Vagina (tissue), 2 donors: ENCODE data around the gene CREBBP. TPM values are rescaled to one million over a fixed set of nuclear protein-coding genes. Genes with fewer than 3 reads are reported as not detected.

Source experiments
- DNase-seq, 2 donors: peaks; one replicate each; pipeline ENCODE4 v3.0.0-alpha.2; 2017; ENCODE audit errors: extremely low spot score in 2 of 2
- H3K27ac ChIP-seq: fragments of 200-600 bp; sonication (generic); one replicate; pipeline ENCODE4 v1.5.1; 2019
- H3K27me3 ChIP-seq: fragments of 200-600 bp; sonication (generic); one replicate; pipeline ENCODE4 v1.5.1; 2019
- H3K36me3 ChIP-seq, 2 donors: fragments of 200-600 bp; sonication (generic); one replicate each; pipeline ENCODE4 v1.5.1; 2017 to 2019
- H3K4me1 ChIP-seq: fragments of 200-600 bp; sonication (generic); one replicate; pipeline ENCODE4 v1.5.1; 2019
- H3K4me3 ChIP-seq, 2 donors: fragments of 200-600 bp; sonication (generic); 1 replicate in 1 of 2; 2 replicates in 1 of 2; pipeline ENCODE4 v1.5.1; 2016 to 2019
- H3K9me3 ChIP-seq: fragments of 200-600 bp; sonication (generic); one replicate; pipeline ENCODE4 v1.5.1; 2019
- CTCF ChIP-seq, 3 experiments: fragments of 450-650 bp in 2 of 3; fragments of 200-600 bp in 1 of 3; sonication (generic) in 1 of 3; IDR thresholded peaks; one replicate each; pipeline ENCODE4 v1.5.1; 2017 to 2019; ENCODE audit warnings: antibody characterized with exemption in 3 of 3, mild to moderate bottlenecking in 2 of 3, moderate library complexity in 2 of 3
- POLR2A ChIP-seq, 2 donors: fragments of 450-650 bp; IDR thresholded peaks; one replicate each; pipeline ENCODE4 v1.6.1; 2017; ENCODE audit warnings: antibody characterized with exemption in 2 of 2, mild to moderate bottlenecking in 2 of 2, moderate library complexity in 2 of 2
- POLR2AphosphoS5 ChIP-seq, 2 donors: sonication (generic); formaldehyde crosslinking; IDR thresholded peaks; one replicate each; pipeline ENCODE4 v1.9.0; 2017; ENCODE audit warnings: antibody characterized with exemption in 2 of 2, mild to moderate bottlenecking in 2 of 2, low read depth in 1 of 2; ENCODE audit not compliant: insufficient read depth in 1 of 2
- intact Hi-C: fragments of 100-400 bp; cut with DNase I; formaldehyde crosslinking; loops from one replicate; pipeline ENCODE4 v1.15.1; 2023
- total RNA-seq: library from RNA; depleted of rRNA; stranded (reverse); fragments of >200 nt; gene quantifications from one replicate; pipeline ENCODE4 v1.2.3, GENCODE V29; 2016

CREBBP gene
- total RNA-seq, 1 donor from 2014 or later: 102 TPM

GRCh38 chr16:3726021-3726687 is 154.4 kb downstream of the CREBBP start:
- Histone ChIP-seq H3K27me3 (no peaks in the 10 kb centered on the region), H3K4me1 (no peaks in the 10 kb centered on the region), H3K27ac (no peak overlapping the region), H3K9me3 (no peaks in the 10 kb centered on the region), H3K36me3 (peaks cover 0 to 47% of the 10 kb centered on the region in 2 donors), H3K4me3 (no peak overlapping the region)
- TF ChIP-seq CTCF (IDR thresholded peaks at IDR 0.05) (no peak), POLR2A (IDR thresholded peaks at IDR 0.05) (no peak), POLR2AphosphoS5 (IDR thresholded peaks at IDR 0.05; ENCODE audit: insufficient read depth in 1 of 2, low read depth in 1 of 2) (no peak)
- DNase-seq: no peak
- intact Hi-C loops: no loop called here

- H3K36me3 ChIP-seq: peaks cover 0 to 38% of the 10 kb centered on the region in 2 donors
- no peak overlapping the region for H3K27ac ChIP-seq
- TF ChIP-seq POLR2AphosphoS5 (IDR thresholded peaks at IDR 0.05; ENCODE audit: insufficient read depth in 1 of 2, low read depth in 1 of 2) (no peak), CTCF (IDR thresholded peaks at IDR 0.05) (no peak), POLR2A (IDR thresholded peaks at IDR 0.05) (no peak)
- H3K4me3 ChIP-seq: no peak overlapping the region
- DNase-seq: no peak
- no peaks in the 10 kb centered on the region for H3K9me3 ChIP-seq
- intact Hi-C loops: no loop called here
- H3K27me3 ChIP-seq: no peaks in the 10 kb centered on the region
- no peaks in the 10 kb centered on the region for H3K4me1 ChIP-seq
Observed at GRCh38 chr16:3725276-3725675, 155.2 kb downstream of the CREBBP start.

GRCh38 chr16:3722508-3722907 is 158.0 kb downstream of the CREBBP start:
- intact Hi-C loops: no loop called here

GRCh38 chr16:3720418-3720817 is 160.1 kb downstream of the CREBBP start:
- H3K27me3 ChIP-seq: no peaks in the 10 kb centered on the region
- H3K4me3 ChIP-seq: no peak overlapping the region
- H3K4me1 ChIP-seq: peaks cover 22% of the 10 kb centered on the region
- DNase-seq: no peak
- intact Hi-C loops: no loop called here
- H3K27ac ChIP-seq: no peak overlapping the region
- H3K9me3 ChIP-seq: no peaks in the 10 kb centered on the region
- TF ChIP-seq CTCF (IDR thresholded peaks at IDR 0.05) (no peak), POLR2A (IDR thresholded peaks at IDR 0.05) (no peak), POLR2AphosphoS5 (IDR thresholded peaks at IDR 0.05; ENCODE audit: insufficient read depth in 1 of 2, low read depth in 1 of 2) (no peak)
- no peaks in the 10 kb centered on the region for H3K36me3 ChIP-seq

More at GRCh38 chr16:3722508-3722907, 158.0 kb downstream of the CREBBP start:
- no peak for TF ChIP-seq CTCF (IDR thresholded peaks at IDR 0.05)
- TF ChIP-seq POLR2AphosphoS5 (IDR thresholded peaks at IDR 0.05; ENCODE audit: insufficient read depth in 1 of 2, low read depth in 1 of 2): no peak
- no peak for TF ChIP-seq POLR2A (IDR thresholded peaks at IDR 0.05)
- H3K27ac ChIP-seq: no peak overlapping the region
- no peaks in the 10 kb centered on the region for H3K27me3 ChIP-seq
- H3K4me3 ChIP-seq: no peak overlapping the region
- peaks cover 7% of the 10 kb centered on the region for H3K4me1 ChIP-seq
- no peaks in the 10 kb centered on the region for H3K9me3 ChIP-seq
- H3K36me3 ChIP-seq: peaks cover 0 to 13% of the 10 kb centered on the region in 2 donors
- no peak for DNase-seq

GRCh38 chr16:3718628-3719027 is 161.9 kb downstream of the CREBBP start:
- H3K9me3 ChIP-seq: no peaks in the 10 kb centered on the region
- no peak for TF ChIP-seq POLR2AphosphoS5 (IDR thresholded peaks at IDR 0.05; ENCODE audit: insufficient read depth in 1 of 2, low read depth in 1 of 2)
- no peak for TF ChIP-seq POLR2A (IDR thresholded peaks at IDR 0.05)
- no peak for TF ChIP-seq CTCF (IDR thresholded peaks at IDR 0.05)
- no peak overlapping the region for H3K4me3 ChIP-seq
- H3K4me1 ChIP-seq: peaks cover 22% of the 10 kb centered on the region
- H3K36me3 ChIP-seq: no peaks in the 10 kb centered on the region
- no peaks in the 10 kb centered on the region for H3K27me3 ChIP-seq
- intact Hi-C loops: no loop called here
- no peak for DNase-seq
- no peak overlapping the region for H3K27ac ChIP-seq
